Stimulated activated CD8-positive, alpha-beta memory T cell treated with anti-CD3 and anti-CD28 coated beads, Interleukin-7, amount 100 ng/mL, for 24 hours (primary cell): ENCODE data around the gene NBEA.
"Not testable (repeated sequence)": the region's sequence is repeated elsewhere in the genome, so short reads cannot be mapped to it uniquely, and the experiment has no call there.

Source experiments
- DNase-seq: peaks from one replicate; pipeline ENCODE4 v3.0.0-alpha.2; 2020; ENCODE audit warnings: low read depth

NBEA gene

DNA sequence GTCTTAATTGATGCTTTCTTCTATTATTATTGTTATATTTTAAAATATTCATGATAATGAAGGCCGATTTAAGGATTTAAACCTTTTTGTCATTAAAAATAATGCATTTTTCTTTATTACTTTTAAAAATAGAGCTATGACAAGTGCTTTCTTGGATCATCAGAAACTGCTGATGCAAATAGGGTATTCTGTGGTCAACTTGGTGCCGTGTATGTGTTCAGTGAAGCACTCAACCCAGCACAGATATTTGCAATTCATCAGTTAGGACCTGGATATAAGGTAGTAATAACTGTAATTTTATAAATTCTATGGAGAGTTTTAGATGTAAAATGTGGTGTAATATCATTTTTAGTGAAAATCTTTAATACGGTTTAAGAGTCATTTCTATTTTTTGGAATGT is 116.5 kb downstream of the NBEA start:
- not testable (repeated sequence) for DNase-seq

DNA sequence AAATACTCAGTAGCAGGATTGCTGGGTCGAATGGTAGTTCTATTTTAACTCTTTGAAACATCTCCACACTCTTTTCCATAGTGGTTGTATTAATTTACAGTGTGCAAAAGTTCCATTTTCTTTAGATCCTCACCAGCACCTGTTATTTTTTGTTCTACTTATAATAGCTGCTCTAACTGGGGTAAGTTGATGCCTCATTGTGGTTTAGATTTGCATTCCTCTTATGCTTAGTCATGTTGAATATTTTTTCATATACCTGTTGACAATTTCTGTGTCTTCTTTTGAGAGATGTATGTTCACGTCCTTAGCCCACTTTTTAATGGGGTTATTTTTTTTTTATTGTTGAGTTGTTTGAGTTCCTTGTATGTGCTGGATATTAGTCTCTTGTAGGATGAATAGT is 144.6 kb downstream of the NBEA start:
- no peak for DNase-seq

DNA sequence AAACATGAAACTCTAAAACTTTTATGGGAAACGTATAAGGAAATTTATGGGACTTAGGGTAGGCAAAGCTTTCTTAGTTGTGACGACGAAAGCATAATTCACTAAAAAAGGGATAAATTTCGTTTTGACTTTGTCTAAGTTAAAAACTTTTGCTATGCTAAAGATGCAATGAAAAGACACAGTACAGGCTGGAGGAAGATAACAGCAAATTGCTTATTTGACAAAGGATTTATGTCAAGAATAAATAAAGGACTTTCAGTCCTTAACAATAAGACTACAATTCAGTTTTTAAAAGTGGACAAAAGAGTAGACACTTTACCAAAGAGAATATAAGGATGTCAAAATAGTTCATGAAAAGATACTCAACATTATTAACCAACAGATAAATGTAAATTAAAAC is 150.2 kb downstream of the NBEA start:
- DNase-seq = no peak

GRCh38 chr13:35092751-35093150 is 150.7 kb downstream of the NBEA start:
- DNase-seq = no peak

- no peak for DNase-seq
Observed at GRCh38 chr13:35093356-35093755, 151.3 kb downstream of the NBEA start.

GRCh38 chr13:35106771-35107170 is 164.7 kb downstream of the NBEA start:
- not testable (repeated sequence) for DNase-seq

DNA sequence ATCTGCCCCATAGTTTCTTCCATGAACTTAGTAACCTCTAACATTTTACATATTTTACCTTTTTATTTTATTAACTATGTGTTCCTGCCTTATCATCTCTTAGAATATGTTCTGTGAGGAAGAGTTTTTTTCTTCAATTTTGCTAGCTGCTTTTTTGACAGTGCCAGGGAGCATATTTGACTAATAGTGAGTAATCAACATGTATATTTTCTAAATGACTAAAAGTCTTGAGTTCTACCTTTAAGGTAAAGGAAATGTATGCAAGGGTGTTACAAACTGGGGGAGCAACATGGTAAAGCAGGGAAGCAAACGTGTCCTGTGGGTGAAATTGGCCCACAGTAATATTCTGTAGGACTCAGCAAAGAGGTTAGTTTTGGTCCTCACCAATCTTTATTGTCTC is 165.5 kb downstream of the NBEA start:
- no peak for DNase-seq

DNA sequence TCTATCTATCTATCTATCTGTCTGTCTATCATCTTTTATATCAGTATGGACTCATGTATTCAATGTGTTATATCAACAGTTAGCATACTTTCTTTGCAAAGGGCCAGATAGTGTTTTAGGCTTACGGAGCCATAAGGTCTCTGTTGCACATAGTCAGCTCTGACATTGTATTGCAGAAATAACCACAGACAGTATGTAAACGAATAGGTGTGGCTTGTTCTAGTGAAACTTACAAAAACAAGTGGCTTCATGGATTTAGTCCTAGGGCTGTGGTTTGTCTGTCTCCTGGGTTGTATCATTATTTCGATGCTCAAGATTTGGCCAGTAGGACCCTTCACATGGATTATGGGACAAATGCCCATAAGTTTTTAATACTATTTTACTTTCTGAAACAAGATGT is 171.5 kb downstream of the NBEA start:
- not testable (repeated sequence) for DNase-seq

GRCh38 chr13:35127466-35127865 is 185.4 kb downstream of the NBEA start:
- DNase-seq = no peak

- DNase-seq = no peak
Observed at GRCh38 chr13:35129500-35129899, 187.4 kb downstream of the NBEA start.

DNA sequence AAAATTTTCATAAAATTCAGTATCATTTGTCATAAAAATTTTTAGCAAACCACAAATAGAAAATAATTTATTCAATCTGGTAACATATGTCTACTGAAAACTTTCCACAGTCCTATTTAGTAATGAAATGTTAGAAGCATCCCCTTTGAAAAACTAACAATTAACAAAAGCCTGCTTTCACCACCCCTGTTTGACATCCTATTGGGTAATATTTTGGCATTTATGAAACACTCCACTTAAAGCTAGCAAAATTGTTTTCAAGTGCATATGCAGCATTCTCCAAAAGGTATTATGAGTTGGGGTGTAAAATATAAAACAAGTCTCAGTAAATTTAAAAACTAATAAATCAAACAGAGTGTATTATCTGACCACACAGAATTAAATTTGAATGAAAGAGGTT is 189.4 kb downstream of the NBEA start:
- no peak for DNase-seq

- no peak for DNase-seq
Observed at GRCh38 chr13:35136585-35136984, 194.5 kb downstream of the NBEA start.

- no peak for DNase-seq
Observed at GRCh38 chr13:35139591-35139990, 197.5 kb downstream of the NBEA start.

GRCh38 chr13:35140321-35140720 is 198.3 kb downstream of the NBEA start:
- no peak for DNase-seq

- DNase-seq = no peak
Observed at GRCh38 chr13:35140831-35141230, 198.8 kb downstream of the NBEA start.

GRCh38 chr13:35143123-35143522 is 201.1 kb downstream of the NBEA start:
- no peak for DNase-seq

GRCh38 chr13:35144166-35144890 is 202.3 kb downstream of the NBEA start:
- no peak for DNase-seq

DNA sequence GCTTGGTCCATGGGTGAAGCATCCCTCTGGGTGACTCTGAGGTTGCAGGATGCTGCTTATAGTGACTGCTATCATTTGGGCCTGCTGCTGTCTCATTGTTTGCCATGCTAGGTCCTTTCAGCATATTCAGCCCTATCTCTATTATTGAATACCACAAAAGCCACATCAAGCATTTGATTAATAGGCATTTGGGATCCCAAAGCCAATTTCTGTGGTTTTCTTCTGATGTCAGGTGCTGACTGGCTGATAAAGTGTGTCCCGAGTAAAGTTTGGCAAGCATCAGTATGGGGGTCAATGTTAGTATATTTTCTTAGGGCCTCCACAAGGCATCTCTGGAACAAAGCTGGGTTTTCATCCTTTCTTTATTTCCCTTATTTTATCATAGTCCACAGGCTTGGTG is 204.6 kb downstream of the NBEA start:
- DNase-seq = no peak

DNA sequence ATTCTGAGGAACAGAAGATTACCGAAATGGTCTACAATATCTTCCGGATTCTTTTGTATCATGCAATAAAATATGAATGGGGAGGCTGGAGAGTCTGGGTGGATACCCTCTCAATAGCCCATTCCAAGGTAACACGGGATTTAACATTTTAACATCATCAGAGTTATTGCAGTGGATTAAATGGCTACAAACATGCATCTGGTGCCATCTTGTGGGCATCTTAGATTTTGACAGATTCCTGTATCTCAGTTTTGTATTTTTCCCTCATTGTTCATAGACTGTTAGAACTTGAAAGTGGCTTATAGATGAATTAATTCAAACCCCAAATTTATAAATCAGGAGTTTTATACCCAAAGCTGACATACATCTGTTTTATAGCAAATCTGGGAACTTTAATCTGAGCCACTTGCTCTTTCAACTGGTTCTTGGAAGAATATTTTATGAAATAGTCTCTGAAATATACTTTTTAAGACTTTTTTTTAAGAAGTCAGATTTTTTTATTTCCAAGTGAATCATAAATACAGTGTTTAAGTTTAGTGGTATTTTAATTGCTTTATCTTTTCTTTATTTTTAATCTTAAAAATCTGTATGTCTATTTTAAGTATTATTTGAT is 215.2 kb downstream of the NBEA start:
- no peak for DNase-seq

DNA sequence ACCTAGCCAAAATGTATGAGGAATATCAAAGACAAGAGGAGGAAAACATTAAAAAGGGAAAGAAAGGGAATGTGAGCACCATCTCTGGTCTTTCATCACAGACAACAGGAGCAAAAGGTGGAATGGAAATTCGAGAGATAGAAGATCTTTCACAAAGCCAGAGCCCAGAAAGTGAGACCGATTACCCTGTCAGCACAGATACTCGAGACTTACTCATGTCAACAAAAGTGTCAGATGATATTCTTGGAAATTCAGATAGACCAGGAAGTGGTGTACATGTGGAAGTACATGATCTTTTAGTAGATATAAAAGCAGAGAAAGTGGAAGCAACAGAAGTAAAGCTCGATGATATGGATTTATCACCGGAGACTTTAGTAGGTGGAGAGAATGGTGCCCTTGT is 217.0 kb downstream of the NBEA start:
- no peak for DNase-seq

GRCh38 chr13:35160896-35161295 is 218.8 kb downstream of the NBEA start:
- no peak for DNase-seq

DNA sequence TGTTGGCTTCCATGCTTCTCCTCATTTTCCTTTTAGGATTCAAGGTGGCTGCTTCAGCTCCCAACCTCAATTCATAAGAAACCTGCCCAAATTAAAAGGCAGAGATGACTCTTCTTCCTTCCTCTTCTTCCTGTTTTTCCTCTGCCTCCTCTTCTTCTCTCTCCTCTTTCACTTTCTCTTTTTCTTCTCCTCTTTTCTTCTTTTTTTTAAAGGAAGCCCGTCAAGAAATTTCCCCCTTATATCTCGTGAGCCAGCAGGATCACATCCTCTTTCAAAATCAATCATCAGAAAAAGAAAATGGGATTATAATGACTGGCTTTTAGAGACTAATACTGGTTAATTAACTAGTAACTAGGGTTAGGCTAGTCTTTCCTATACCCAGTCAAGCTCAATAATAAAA is 220.3 kb downstream of the NBEA start:
- no peak for DNase-seq

GRCh38 chr13:35163674-35164073 is 221.6 kb downstream of the NBEA start:
- DNase-seq = no peak

DNA sequence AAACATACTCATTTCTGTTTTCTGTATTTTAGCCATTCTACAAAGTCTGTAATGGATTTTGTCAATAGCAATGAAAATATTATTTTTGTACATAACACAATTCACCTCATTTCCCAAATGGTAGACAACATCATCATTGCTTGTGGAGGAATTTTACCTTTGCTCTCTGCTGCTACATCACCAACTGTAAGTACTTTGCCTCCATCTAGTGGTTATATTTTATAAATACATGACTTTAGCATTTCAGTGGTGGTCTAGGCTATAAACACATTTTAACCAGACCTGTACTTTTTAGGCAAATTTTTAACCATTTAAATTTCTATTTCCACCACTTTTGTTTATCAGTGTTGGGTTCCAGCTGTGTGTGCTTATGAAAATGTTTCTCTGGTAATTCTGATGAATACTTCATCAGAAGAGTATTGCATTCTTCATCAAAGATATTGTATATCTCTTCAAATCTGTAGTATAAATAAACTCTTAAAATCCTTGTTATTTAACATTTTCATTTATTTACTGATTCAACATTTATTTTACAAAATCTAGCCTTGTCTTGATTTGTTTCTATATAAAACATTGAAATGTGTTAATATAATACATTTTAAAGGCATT is 222.4 kb downstream of the NBEA start:
- no peak for DNase-seq
